ENCODE results near the gene STRIT1. TPM values are rescaled to one million over a fixed set of nuclear protein-coding genes. Genes with fewer than 3 reads are reported as not detected.

STRIT1 gene
- total and polyA plus RNA-seq, 2 of the 4 experiments (the other 2 are of a cell fraction) = not detected

DNA sequence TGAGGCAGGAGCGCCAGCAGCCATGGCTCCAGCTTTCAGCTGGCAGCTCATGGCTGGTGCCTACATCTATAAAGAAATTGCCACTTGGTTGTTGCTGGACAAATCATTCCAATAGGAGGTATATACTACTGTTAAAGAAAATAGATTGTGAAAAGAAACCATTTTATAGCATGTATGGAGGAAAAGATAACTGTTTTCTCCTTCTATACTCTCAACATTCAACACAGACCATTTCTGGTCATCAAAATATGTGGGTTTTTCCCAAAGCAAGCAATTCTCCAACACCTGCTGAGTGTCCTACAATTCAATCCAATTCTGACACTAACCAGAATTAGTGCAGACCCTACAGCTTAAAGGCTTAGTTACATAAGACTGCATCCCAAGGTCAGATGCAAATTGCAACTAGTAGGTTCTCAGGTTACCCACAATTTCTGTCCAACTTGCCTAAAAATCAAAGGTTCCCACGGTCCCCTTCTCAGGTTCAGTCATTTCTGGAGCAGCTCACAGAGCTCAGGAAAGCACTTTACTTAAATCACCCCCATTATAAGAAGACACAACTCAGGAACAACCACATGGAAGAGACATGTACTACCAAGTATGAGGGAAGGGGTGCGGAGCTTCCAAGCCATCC lies 42.4 kb upstream of the STRIT1 start:
- Histone ChIP-seq H3K4me1 (ENCODE audit: control insufficient read depth, insufficient read depth, low read length) (no peaks in the 10 kb centered on the region), H2BK5ac (ENCODE audit: low read depth, low read length, poor library complexity, severe bottlenecking) (no peak overlapping the region), H3K36me3 (ENCODE audit: control insufficient read depth, insufficient read depth, low read length) (no peaks in the 10 kb centered on the region), H2BK120ac (ENCODE audit: low read depth, low read length) (no peak overlapping the region), H4K5ac (ENCODE audit: low read depth, low read length) (no peak overlapping the region), H3K9me3 (ENCODE audit: control insufficient read depth, insufficient read depth, low read length) (no peaks in the 10 kb centered on the region), H4K20me1 (ENCODE audit: insufficient read depth, low read length) (no peaks in the 10 kb centered on the region), H2AK9ac (replicated peaks; ENCODE audit: low read depth, low read length, poor library complexity) (no peak overlapping the region), H2BK15ac (ENCODE audit: low read depth, low read length) (no peak overlapping the region), H3K14ac (replicated peaks; ENCODE audit: low read depth, low read length) (no peak overlapping the region), H3K9ac (ENCODE audit: low read depth, low read length) (no peak overlapping the region), H3K23ac (ENCODE audit: low read depth, low read length) (no peak overlapping the region), H3K27ac (ENCODE audit: insufficient read depth, low read length) (no peak overlapping the region), H2BK20ac (ENCODE audit: low read depth, low read length) (no peak overlapping the region), H3K4me3 (ENCODE audit: insufficient read depth, low read depth, low read length) (no peak overlapping the region), H3K4ac (ENCODE audit: low read depth, low read length) (no peak overlapping the region), H4K8ac (ENCODE audit: low read depth in 2 of 2, low read length in 2 of 2) (no peak overlapping the region), H3K9me1 (ENCODE audit: insufficient read depth, low read length) (no peaks in the 10 kb centered on the region), H3K4me2 (ENCODE audit: low read depth, low read length) (no peak overlapping the region), H3K79me1 (ENCODE audit: low read depth in 1 of 2, low read length in 2 of 2) (no peaks in the 10 kb centered on the region), H2AK5ac (ENCODE audit: low read depth, low read length) (no peak overlapping the region), H2AFZ (replicated peaks; ENCODE audit: low read length, poor library complexity) (no peak overlapping the region), H3K56ac (ENCODE audit: extremely low read depth, insufficient read depth, low read length) (no peak overlapping the region), H4K91ac (ENCODE audit: insufficient read depth, low read depth, low read length) (no peak overlapping the region), H3K18ac (ENCODE audit: low read depth, low read length) (no peak overlapping the region), H3K27me3 (ENCODE audit: control insufficient read depth, insufficient read depth, low read length) (peaks cover 1% of the 10 kb centered on the region; the same call in 1 of the 2 replicates)
- DNase-seq (no peak), ATAC-seq (ENCODE audit: low read depth) (no peak)
- ChIA-PET POLR2A (ENCODE audit: unreplicated experiment) (no interaction called here), CTCF (interaction anchor here (1.2 kb wide), 1 partner anchor 578 kb away, joined by 3 read pairs; no protein-coding TSS in a partner anchor)
- no peak for TF ChIP-seq MAZ (IDR thresholded peaks at IDR 0.05; ENCODE audit: borderline replicate concordance, low read depth, low read length)
- TF ChIP-seq RFX5 (IDR thresholded peaks at IDR 0.05; ENCODE audit: low read depth, low read length) = no peak
- TF ChIP-seq RAD21 (IDR thresholded peaks at IDR 0.05; ENCODE audit: low read length) = no peak
- TF ChIP-seq MAFK (IDR thresholded peaks at IDR 0.05; ENCODE audit: low read depth, low read length) = no peak
- TF ChIP-seq BHLHE40 (IDR thresholded peaks at IDR 0.05; ENCODE audit: low read depth, low read length) = no peak
- TF ChIP-seq CEBPB (IDR thresholded peaks at IDR 0.05; ENCODE audit: low read depth, low read length) = no peak
- no TSS peak for BruUV-seq (replicated peaks)
- intact Hi-C loops (cut with micrococcal nuclease) (no loop called here), in situ Hi-C loops (cut with MboI; ENCODE audit: low sequenced_read_pairs) (loop anchor here (25.0 kb wide), 1 partner anchor 774 kb away; no protein-coding TSS in a partner anchor), dilution Hi-C loops (cut with HindIII; ENCODE audit: low sequenced_read_pairs, unreplicated experiment) (no loop called here)
- no CpG with 5 or more reads among the region's 3 CpGs for WGBS, 2 experiments (ENCODE audit: extremely low coverage in 2 of 2, insufficient read length in 1 of 2)
